ENCODE measurements around the gene VTI1A. TPM values are rescaled to one million over a fixed set of nuclear protein-coding genes. Genes with fewer than 3 reads are reported as not detected.
A peak's percentile ranks its signal among the peaks of the same experiment; 100 is the strongest.

VTI1A gene
- polyA plus RNA-seq, 6 donors from 2014 or later = 24.9 to 42.9 (median 40.3) TPM

- no peak for DNase-seq
- Mint-ChIP-seq H3K4me1 (peaks cover 0 to 3% (median 0%) of the 10 kb centered on the region in 3 donors), H3K27me3 (no peaks in the 10 kb centered on the region), H3K27ac (no peak overlapping the region), H3K4me3 (no peak overlapping the region), H3K9me3 (no peaks in the 10 kb centered on the region), H3K36me3 (peaks cover 9 to 14% of the 10 kb centered on the region in 2 donors)
- ATAC-seq (ENCODE audit: low read depth in 2 of 2) = no peak
These were observed 206.8 kb downstream of the VTI1A start for GRCh38 chr10:112653851-112654250.

GRCh38 chr10:112654794-112655193 lies 207.8 kb downstream of the VTI1A start:
- H3K4me1 Mint-ChIP-seq = peaks cover 0 to 3% (median 0%) of the 10 kb centered on the region in 3 donors
- no peaks in the 10 kb centered on the region for H3K9me3 Mint-ChIP-seq
- no peaks in the 10 kb centered on the region for H3K27me3 Mint-ChIP-seq
- H3K27ac Mint-ChIP-seq = peak overlapping the region in 1 of 6 donors; percentile 9
- H3K4me3 Mint-ChIP-seq = no peak overlapping the region
- ATAC-seq (ENCODE audit: low read depth in 2 of 2) (no peak), DNase-seq (no peak)
- H3K36me3 Mint-ChIP-seq = peaks cover 9 to 21% of the 10 kb centered on the region in 2 donors

GRCh38 chr10:112655722-112656121 lies 208.7 kb downstream of the VTI1A start:
- Mint-ChIP-seq H3K36me3 (peaks cover 9 to 21% of the 10 kb centered on the region in 2 donors), H3K4me1 (peaks cover 0 to 3% (median 0%) of the 10 kb centered on the region in 3 donors), H3K27me3 (no peaks in the 10 kb centered on the region), H3K27ac (no peak overlapping the region), H3K4me3 (no peak overlapping the region), H3K9me3 (no peaks in the 10 kb centered on the region)
- DNase-seq (no peak), ATAC-seq (ENCODE audit: low read depth in 2 of 2) (no peak)

GRCh38 chr10:112658465-112658864 lies 211.4 kb downstream of the VTI1A start:
- peaks cover 0 to 14% (median 0%) of the 10 kb centered on the region in 7 donors for H3K9me3 Mint-ChIP-seq
- no peak overlapping the region for H3K27ac Mint-ChIP-seq

GRCh38 chr10:112658900-112659638 lies 212.1 kb downstream of the VTI1A start:
- no peaks in the 10 kb centered on the region for H3K27me3 Mint-ChIP-seq
- no peaks in the 10 kb centered on the region for H3K4me1 Mint-ChIP-seq
- no peak for ATAC-seq (ENCODE audit: low read depth in 2 of 2)
- DNase-seq = no peak
- peaks cover 10 to 30% of the 10 kb centered on the region in 2 donors for H3K36me3 Mint-ChIP-seq
- H3K4me3 Mint-ChIP-seq = no peak overlapping the region
- peaks cover 0 to 14% (median 0%) of the 10 kb centered on the region in 7 donors for H3K9me3 Mint-ChIP-seq
- no peak overlapping the region for H3K27ac Mint-ChIP-seq

More at GRCh38 chr10:112658465-112658864, 211.4 kb downstream of the VTI1A start:
- Mint-ChIP-seq H3K4me1 (no peaks in the 10 kb centered on the region), H3K4me3 (no peak overlapping the region), H3K36me3 (peaks cover 10 to 26% of the 10 kb centered on the region in 2 donors), H3K27me3 (no peaks in the 10 kb centered on the region)
- DNase-seq = no peak
- no peak for ATAC-seq (ENCODE audit: low read depth in 2 of 2)

- no peak for DNase-seq
- no peak overlapping the region for H3K4me3 Mint-ChIP-seq
- H3K27me3 Mint-ChIP-seq = no peaks in the 10 kb centered on the region
- ATAC-seq (ENCODE audit: low read depth in 2 of 2) = no peak
- no peaks in the 10 kb centered on the region for H3K4me1 Mint-ChIP-seq
- no peak overlapping the region for H3K27ac Mint-ChIP-seq
- peaks cover 0 to 14% (median 0%) of the 10 kb centered on the region in 7 donors for H3K9me3 Mint-ChIP-seq
- H3K36me3 Mint-ChIP-seq = peaks cover 23 to 34% of the 10 kb centered on the region in 2 donors
These were observed 216.5 kb downstream of the VTI1A start for GRCh38 chr10:112663234-112664125.

- no peak for DNase-seq
- H3K4me1 Mint-ChIP-seq = no peaks in the 10 kb centered on the region
- peaks cover 37 to 38% of the 10 kb centered on the region in 2 donors for H3K36me3 Mint-ChIP-seq
- ATAC-seq (ENCODE audit: low read depth in 2 of 2) = no peak
- H3K27ac Mint-ChIP-seq = no peak overlapping the region
- H3K27me3 Mint-ChIP-seq = no peaks in the 10 kb centered on the region
- H3K9me3 Mint-ChIP-seq = peaks cover 0 to 14% (median 0%) of the 10 kb centered on the region in 7 donors
- peak overlapping the region in 1 of 8 donors; percentile 66 for H3K4me3 Mint-ChIP-seq
These were observed 219.1 kb downstream of the VTI1A start for GRCh38 chr10:112666094-112666493.

GRCh38 chr10:112669989-112670388 lies 223.0 kb downstream of the VTI1A start:
- H3K27ac Mint-ChIP-seq = no peak overlapping the region
- no peaks in the 10 kb centered on the region for H3K9me3 Mint-ChIP-seq
- DNase-seq (no peak), ATAC-seq (ENCODE audit: low read depth in 2 of 2) (no peak)
- H3K4me3 Mint-ChIP-seq = no peak overlapping the region
- H3K4me1 Mint-ChIP-seq = no peaks in the 10 kb centered on the region
- no peaks in the 10 kb centered on the region for H3K27me3 Mint-ChIP-seq
- peaks cover 30 to 34% of the 10 kb centered on the region in 2 donors for H3K36me3 Mint-ChIP-seq

- Mint-ChIP-seq H3K36me3 (peaks cover 22 to 34% of the 10 kb centered on the region in 2 donors), H3K27me3 (no peaks in the 10 kb centered on the region), H3K9me3 (no peaks in the 10 kb centered on the region), H3K4me3 (no peak overlapping the region), H3K4me1 (no peaks in the 10 kb centered on the region), H3K27ac (no peak overlapping the region)
- ATAC-seq (ENCODE audit: low read depth in 2 of 2) (no peak), DNase-seq (no peak)
These were observed 224.7 kb downstream of the VTI1A start for GRCh38 chr10:112671743-112672142.

GRCh38 chr10:112672706-112673105 lies 225.7 kb downstream of the VTI1A start:
- H3K27me3 Mint-ChIP-seq = no peaks in the 10 kb centered on the region

GRCh38 chr10:112675560-112676083 lies 228.6 kb downstream of the VTI1A start:
- H3K4me1 Mint-ChIP-seq = no peaks in the 10 kb centered on the region
- no peak for DNase-seq
- peaks cover 4 to 7% of the 10 kb centered on the region in 2 donors for H3K36me3 Mint-ChIP-seq
- H3K27ac Mint-ChIP-seq = no peak overlapping the region
- H3K4me3 Mint-ChIP-seq = no peak overlapping the region
- H3K27me3 Mint-ChIP-seq = no peaks in the 10 kb centered on the region
- ATAC-seq (ENCODE audit: low read depth in 2 of 2) = no peak
- H3K9me3 Mint-ChIP-seq = no peaks in the 10 kb centered on the region

More at GRCh38 chr10:112672706-112673105, 225.7 kb downstream of the VTI1A start:
- Mint-ChIP-seq H3K27ac (no peak overlapping the region), H3K4me3 (no peak overlapping the region), H3K4me1 (no peaks in the 10 kb centered on the region), H3K36me3 (peaks cover 22 to 26% of the 10 kb centered on the region in 2 donors), H3K9me3 (no peaks in the 10 kb centered on the region)
- DNase-seq (no peak), ATAC-seq (ENCODE audit: low read depth in 2 of 2) (no peak)

- Mint-ChIP-seq H3K4me1 (no peaks in the 10 kb centered on the region), H3K27ac (no peak overlapping the region), H3K9me3 (no peaks in the 10 kb centered on the region), H3K4me3 (no peak overlapping the region), H3K36me3 (peaks cover 7% of the 10 kb centered on the region in 2 donors), H3K27me3 (no peaks in the 10 kb centered on the region)
- ATAC-seq (ENCODE audit: low read depth in 2 of 2) (no peak), DNase-seq (no peak)
These were observed 230.7 kb downstream of the VTI1A start for GRCh38 chr10:112677689-112678088.

GRCh38 chr10:112678581-112678980 lies 231.6 kb downstream of the VTI1A start:
- no peaks in the 10 kb centered on the region for H3K9me3 Mint-ChIP-seq
- no peak overlapping the region for H3K4me3 Mint-ChIP-seq
- H3K4me1 Mint-ChIP-seq = no peaks in the 10 kb centered on the region
- ATAC-seq (ENCODE audit: low read depth in 2 of 2) (no peak), DNase-seq (no peak)
- no peak overlapping the region for H3K27ac Mint-ChIP-seq
- H3K36me3 Mint-ChIP-seq = peaks cover under 1 to 4% of the 10 kb centered on the region in 2 donors
- H3K27me3 Mint-ChIP-seq = no peaks in the 10 kb centered on the region
